GM12891 (cell line): ENCODE results near the gene OR5AS1.

Source experiments
- POLR2A ChIP-seq: IDR thresholded peaks from 2 replicates; pipeline ENCODE4 v1.6.1; 2011; ENCODE audit warnings: low read depth, low read length, control low read depth
- POLR2AphosphoS5 ChIP-seq: IDR thresholded peaks from 2 replicates; pipeline ENCODE4 v1.6.1; 2011; ENCODE audit warnings: low read depth, low read length, control low read depth
- TAF1 ChIP-seq: IDR thresholded peaks from 2 replicates; pipeline ENCODE4 v1.6.1; 2011; ENCODE audit warnings: low read depth, low read length, control low read depth

- TF ChIP-seq POLR2AphosphoS5 (no peak), POLR2A (no peak), TAF1 (no peak)
These were observed 16.7 kb upstream of the OR5AS1 start for GRCh38 chr11:56010716-56011115.
